ENCODE data around the gene CMTM5. TPM values are rescaled to one million over a fixed set of nuclear protein-coding genes. Genes with fewer than 3 reads are reported as not detected.
A peak's percentile ranks its signal among the peaks of the same experiment; 100 is the strongest.

The CMTM5 gene
- total RNA-seq, 1 donor from 2014 or later: not detected

GRCh38 chr14:23358042-23358441 lies 18.8 kb upstream of the CMTM5 start:
- H3K9me3 Mint-ChIP-seq (ENCODE audit: unreplicated experiment): no peaks in the 10 kb centered on the region
- peak; percentile 21 for DNase-seq (ENCODE audit: extremely low spot score, unreplicated experiment)
- H3K36me3 Mint-ChIP-seq (ENCODE audit: unreplicated experiment): peaks cover 18% of the 10 kb centered on the region
- no peak overlapping the region for H3K4me3 Mint-ChIP-seq (ENCODE audit: unreplicated experiment)
- no peak overlapping the region for H3K27ac Mint-ChIP-seq (ENCODE audit: unreplicated experiment)
- H3K27me3 Mint-ChIP-seq (ENCODE audit: unreplicated experiment): no peaks in the 10 kb centered on the region
- peaks cover 12% of the 10 kb centered on the region for H3K4me1 Mint-ChIP-seq (ENCODE audit: unreplicated experiment)
- TF ChIP-seq CTCF (IDR thresholded peaks at IDR 0.05): no peak

GRCh38 chr14:23358553-23359166 lies 18.2 kb upstream of the CMTM5 start:
- Mint-ChIP-seq H3K9me3 (ENCODE audit: unreplicated experiment) (no peaks in the 10 kb centered on the region), H3K27me3 (ENCODE audit: unreplicated experiment) (no peaks in the 10 kb centered on the region), H3K4me3 (ENCODE audit: unreplicated experiment) (no peak overlapping the region), H3K4me1 (ENCODE audit: unreplicated experiment) (peaks cover 13% of the 10 kb centered on the region), H3K27ac (ENCODE audit: unreplicated experiment) (no peak overlapping the region), H3K36me3 (ENCODE audit: unreplicated experiment) (peaks cover 18% of the 10 kb centered on the region)
- DNase-seq (ENCODE audit: extremely low spot score, unreplicated experiment): peak; percentile 83
- no peak for TF ChIP-seq CTCF (IDR thresholded peaks at IDR 0.05)

- no peaks in the 10 kb centered on the region for H3K9me3 Mint-ChIP-seq (ENCODE audit: unreplicated experiment)
- no peak for TF ChIP-seq CTCF (IDR thresholded peaks at IDR 0.05)
- H3K27ac Mint-ChIP-seq (ENCODE audit: unreplicated experiment): no peak overlapping the region
- H3K4me3 Mint-ChIP-seq (ENCODE audit: unreplicated experiment): no peak overlapping the region
- no peaks in the 10 kb centered on the region for H3K27me3 Mint-ChIP-seq (ENCODE audit: unreplicated experiment)
- peaks cover 18% of the 10 kb centered on the region for H3K4me1 Mint-ChIP-seq (ENCODE audit: unreplicated experiment)
- H3K36me3 Mint-ChIP-seq (ENCODE audit: unreplicated experiment): peaks cover 18% of the 10 kb centered on the region
- no peak for DNase-seq (ENCODE audit: extremely low spot score, unreplicated experiment)
Measured at GRCh38 chr14:23359167-23359626, 17.6 kb upstream of the CMTM5 start.

GRCh38 chr14:23359722-23360447 lies 17.0 kb upstream of the CMTM5 start:
- H3K4me3 Mint-ChIP-seq (ENCODE audit: unreplicated experiment): no peak overlapping the region
- no peaks in the 10 kb centered on the region for H3K27me3 Mint-ChIP-seq (ENCODE audit: unreplicated experiment)
- DNase-seq (ENCODE audit: extremely low spot score, unreplicated experiment): no peak
- no peak for TF ChIP-seq CTCF (IDR thresholded peaks at IDR 0.05)
- peaks cover 25% of the 10 kb centered on the region for H3K4me1 Mint-ChIP-seq (ENCODE audit: unreplicated experiment)
- no peak overlapping the region for H3K27ac Mint-ChIP-seq (ENCODE audit: unreplicated experiment)
- peaks cover 18% of the 10 kb centered on the region for H3K36me3 Mint-ChIP-seq (ENCODE audit: unreplicated experiment)
- H3K9me3 Mint-ChIP-seq (ENCODE audit: unreplicated experiment): no peaks in the 10 kb centered on the region

GRCh38 chr14:23360496-23360895 lies 16.4 kb upstream of the CMTM5 start:
- peaks cover 26% of the 10 kb centered on the region for H3K4me1 Mint-ChIP-seq (ENCODE audit: unreplicated experiment)
- H3K9me3 Mint-ChIP-seq (ENCODE audit: unreplicated experiment): no peaks in the 10 kb centered on the region
- no peak overlapping the region for H3K27ac Mint-ChIP-seq (ENCODE audit: unreplicated experiment)
- TF ChIP-seq CTCF (IDR thresholded peaks at IDR 0.05): peak; percentile 13
- H3K36me3 Mint-ChIP-seq (ENCODE audit: unreplicated experiment): peaks cover 18% of the 10 kb centered on the region
- peak; percentile 77 for DNase-seq (ENCODE audit: extremely low spot score, unreplicated experiment)
- no peak overlapping the region for H3K4me3 Mint-ChIP-seq (ENCODE audit: unreplicated experiment)
- H3K27me3 Mint-ChIP-seq (ENCODE audit: unreplicated experiment): no peaks in the 10 kb centered on the region

Measured in osteocyte (in vitro differentiated cells).